ENCODE data around the gene CDH4. TPM values are rescaled to one million over a fixed set of nuclear protein-coding genes. Genes with fewer than 3 reads are reported as not detected.

Gene CDH4
- total and polyA plus RNA-seq, 5 donors from 2014 or later, result 0.07 to 0.69 (median 0.49) TPM; not detected in 1

- ATAC-seq (ENCODE audit: low read depth in 2 of 2) (no peak), DNase-seq (no peak)
- Mint-ChIP-seq H3K4me3 (no peak overlapping the region), H3K36me3 (no peaks in the 10 kb centered on the region), H3K9me3 (peaks cover 0 to 4% (median 0%) of the 10 kb centered on the region in 7 donors), H3K27me3 (peaks cover 4% of the 10 kb centered on the region), H3K27ac (no peak overlapping the region), H3K4me1 (no peaks in the 10 kb centered on the region)
- Histone ChIP-seq H3K27ac (ENCODE audit: insufficient read depth, low read length, poor library complexity, severe bottlenecking) (no peak overlapping the region), H3K27me3 (ENCODE audit: control insufficient read depth, insufficient read depth, low read length) (no peaks in the 10 kb centered on the region), H3K4me1 (ENCODE audit: control insufficient read depth, insufficient read depth, low read length, poor library complexity, severe bottlenecking) (no peaks in the 10 kb centered on the region), H3K9me3 (ENCODE audit: control insufficient read depth in 2 of 2, low read length in 2 of 2) (no peaks in the 10 kb centered on the region), H3K36me3 (ENCODE audit: control insufficient read depth, insufficient read depth, low read length) (no peaks in the 10 kb centered on the region), H3K4me3 (ENCODE audit: low read depth, low read length) (no peak overlapping the region)
Measured at GRCh38 chr20:61674121-61674520, 422.1 kb downstream of the CDH4 start.

DNA sequence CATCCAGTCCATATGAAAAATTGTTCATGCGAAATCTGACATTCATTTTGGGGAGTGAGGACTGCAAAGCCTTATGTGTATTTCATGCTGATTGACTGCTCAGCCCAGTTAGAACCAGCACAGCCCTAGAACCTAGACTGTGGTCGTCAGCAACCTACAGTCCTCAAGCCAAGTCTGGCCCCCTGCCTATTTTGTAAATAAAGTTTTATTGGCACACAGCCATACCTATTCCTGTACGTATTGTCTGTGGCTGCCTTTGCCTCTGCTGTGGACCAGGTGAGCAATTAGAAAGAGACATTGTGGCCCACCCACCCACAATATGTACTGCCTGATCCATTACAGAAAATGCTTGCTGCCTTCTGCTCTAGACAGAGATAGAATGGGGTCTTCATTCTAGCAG lies 422.6 kb downstream of the CDH4 start:
- H3K27me3 ChIP-seq (ENCODE audit: control insufficient read depth, insufficient read depth, low read length), result no peaks in the 10 kb centered on the region

GRCh38 chr20:61677928-61678327 lies 425.9 kb downstream of the CDH4 start:
- Histone ChIP-seq H3K4me1 (ENCODE audit: control insufficient read depth, insufficient read depth, low read length, poor library complexity, severe bottlenecking) (no peaks in the 10 kb centered on the region), H3K36me3 (ENCODE audit: control insufficient read depth, insufficient read depth, low read length) (no peaks in the 10 kb centered on the region), H3K27me3 (ENCODE audit: control insufficient read depth, insufficient read depth, low read length) (no peaks in the 10 kb centered on the region), H3K27ac (ENCODE audit: insufficient read depth, low read length, poor library complexity, severe bottlenecking) (no peak overlapping the region), H3K4me3 (ENCODE audit: low read depth, low read length) (no peak overlapping the region), H3K9me3 (ENCODE audit: control insufficient read depth in 2 of 2, low read length in 2 of 2) (no peaks in the 10 kb centered on the region)
- H3K9me3 Mint-ChIP-seq, result peaks cover 0 to 2% (median 0%) of the 10 kb centered on the region in 7 donors
- H3K4me3 Mint-ChIP-seq, result no peak overlapping the region
- no peaks in the 10 kb centered on the region for H3K27me3 Mint-ChIP-seq
- DNase-seq (no peak), ATAC-seq (ENCODE audit: low read depth in 2 of 2) (no peak)
- H3K27ac Mint-ChIP-seq, result no peak overlapping the region
- no peaks in the 10 kb centered on the region for H3K36me3 Mint-ChIP-seq
- no peaks in the 10 kb centered on the region for H3K4me1 Mint-ChIP-seq

More for the DNA sequence above, 422.6 kb downstream of the CDH4 start:
- Mint-ChIP-seq H3K36me3 (no peaks in the 10 kb centered on the region), H3K4me3 (no peak overlapping the region), H3K4me1 (no peaks in the 10 kb centered on the region), H3K27me3 (peaks cover 4% of the 10 kb centered on the region), H3K27ac (no peak overlapping the region), H3K9me3 (peaks cover 0 to 4% (median 0%) of the 10 kb centered on the region in 7 donors)
- Histone ChIP-seq H3K9me3 (ENCODE audit: control insufficient read depth in 2 of 2, low read length in 2 of 2) (no peaks in the 10 kb centered on the region), H3K36me3 (ENCODE audit: control insufficient read depth, insufficient read depth, low read length) (no peaks in the 10 kb centered on the region), H3K4me3 (ENCODE audit: low read depth, low read length) (no peak overlapping the region), H3K4me1 (ENCODE audit: control insufficient read depth, insufficient read depth, low read length, poor library complexity, severe bottlenecking) (no peaks in the 10 kb centered on the region), H3K27ac (ENCODE audit: insufficient read depth, low read length, poor library complexity, severe bottlenecking) (no peak overlapping the region)
- ATAC-seq (ENCODE audit: low read depth in 2 of 2), result no peak
- DNase-seq, result no peak

GRCh38 chr20:61678437-61678836 lies 426.4 kb downstream of the CDH4 start:
- no peaks in the 10 kb centered on the region for H3K4me1 ChIP-seq (ENCODE audit: control insufficient read depth, insufficient read depth, low read length, poor library complexity, severe bottlenecking)
- no peaks in the 10 kb centered on the region for H3K27me3 ChIP-seq (ENCODE audit: control insufficient read depth, insufficient read depth, low read length)
- Mint-ChIP-seq H3K27ac (no peak overlapping the region), H3K4me3 (no peak overlapping the region), H3K36me3 (no peaks in the 10 kb centered on the region), H3K4me1 (no peaks in the 10 kb centered on the region), H3K27me3 (no peaks in the 10 kb centered on the region), H3K9me3 (peaks cover 0 to 2% (median 0%) of the 10 kb centered on the region in 7 donors)
- no peaks in the 10 kb centered on the region for H3K9me3 ChIP-seq (ENCODE audit: control insufficient read depth in 2 of 2, low read length in 2 of 2)
- no peak overlapping the region for H3K4me3 ChIP-seq (ENCODE audit: low read depth, low read length)
- ATAC-seq (ENCODE audit: low read depth in 2 of 2) (no peak), DNase-seq (no peak)
- no peak overlapping the region for H3K27ac ChIP-seq (ENCODE audit: insufficient read depth, low read length, poor library complexity, severe bottlenecking)
- H3K36me3 ChIP-seq (ENCODE audit: control insufficient read depth, insufficient read depth, low read length), result no peaks in the 10 kb centered on the region

- H3K9me3 Mint-ChIP-seq, result peaks cover 0 to 2% (median 0%) of the 10 kb centered on the region in 7 donors
- no peaks in the 10 kb centered on the region for H3K4me1 Mint-ChIP-seq
- ATAC-seq (ENCODE audit: low read depth in 2 of 2), result no peak
- H3K27me3 Mint-ChIP-seq, result no peaks in the 10 kb centered on the region
- H3K4me3 ChIP-seq (ENCODE audit: low read depth, low read length), result no peak overlapping the region
- no peaks in the 10 kb centered on the region for H3K36me3 ChIP-seq (ENCODE audit: control insufficient read depth, insufficient read depth, low read length)
- H3K36me3 Mint-ChIP-seq, result no peaks in the 10 kb centered on the region
- DNase-seq, result no peak
- no peaks in the 10 kb centered on the region for H3K27me3 ChIP-seq (ENCODE audit: control insufficient read depth, insufficient read depth, low read length)
- no peak overlapping the region for H3K4me3 Mint-ChIP-seq
- H3K27ac ChIP-seq (ENCODE audit: insufficient read depth, low read length, poor library complexity, severe bottlenecking), result no peak overlapping the region
- no peak overlapping the region for H3K27ac Mint-ChIP-seq
- H3K9me3 ChIP-seq (ENCODE audit: control insufficient read depth in 2 of 2, low read length in 2 of 2), result no peaks in the 10 kb centered on the region
- no peaks in the 10 kb centered on the region for H3K4me1 ChIP-seq (ENCODE audit: control insufficient read depth, insufficient read depth, low read length, poor library complexity, severe bottlenecking)
Measured at GRCh38 chr20:61679473-61679872, 427.4 kb downstream of the CDH4 start.

DNA sequence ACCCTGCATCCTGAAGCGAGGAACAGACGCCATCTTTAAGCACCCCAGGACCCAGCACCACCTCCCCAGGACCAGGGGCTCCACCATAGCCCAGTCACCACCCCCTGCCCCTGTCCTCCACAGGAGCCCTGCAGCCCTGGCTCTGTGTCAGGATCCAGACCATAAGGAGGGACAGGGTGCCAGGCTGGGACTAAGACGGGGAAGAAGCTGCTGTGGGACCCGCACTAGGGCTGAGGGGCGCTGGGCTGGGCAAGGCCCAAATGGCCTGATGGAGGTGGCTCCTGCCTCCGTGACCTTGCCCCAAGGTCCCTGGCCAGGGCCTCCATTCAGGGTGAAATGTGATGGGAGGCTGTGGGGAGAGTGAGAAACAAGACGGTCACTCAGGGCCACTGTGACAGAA lies 428.0 kb downstream of the CDH4 start:
- no peaks in the 10 kb centered on the region for H3K36me3 ChIP-seq (ENCODE audit: control insufficient read depth, insufficient read depth, low read length)
- Mint-ChIP-seq H3K36me3 (no peaks in the 10 kb centered on the region), H3K27me3 (no peaks in the 10 kb centered on the region), H3K4me1 (no peaks in the 10 kb centered on the region), H3K27ac (no peak overlapping the region), H3K4me3 (no peak overlapping the region), H3K9me3 (peaks cover 0 to 2% (median 0%) of the 10 kb centered on the region in 7 donors)
- DNase-seq (no peak), ATAC-seq (ENCODE audit: low read depth in 2 of 2) (no peak)
- no peaks in the 10 kb centered on the region for H3K9me3 ChIP-seq (ENCODE audit: control insufficient read depth in 2 of 2, low read length in 2 of 2)
- H3K27ac ChIP-seq (ENCODE audit: insufficient read depth, low read length, poor library complexity, severe bottlenecking), result no peak overlapping the region
- no peak overlapping the region for H3K4me3 ChIP-seq (ENCODE audit: low read depth, low read length)
- H3K27me3 ChIP-seq (ENCODE audit: control insufficient read depth, insufficient read depth, low read length), result no peaks in the 10 kb centered on the region
- no peaks in the 10 kb centered on the region for H3K4me1 ChIP-seq (ENCODE audit: control insufficient read depth, insufficient read depth, low read length, poor library complexity, severe bottlenecking)

DNA sequence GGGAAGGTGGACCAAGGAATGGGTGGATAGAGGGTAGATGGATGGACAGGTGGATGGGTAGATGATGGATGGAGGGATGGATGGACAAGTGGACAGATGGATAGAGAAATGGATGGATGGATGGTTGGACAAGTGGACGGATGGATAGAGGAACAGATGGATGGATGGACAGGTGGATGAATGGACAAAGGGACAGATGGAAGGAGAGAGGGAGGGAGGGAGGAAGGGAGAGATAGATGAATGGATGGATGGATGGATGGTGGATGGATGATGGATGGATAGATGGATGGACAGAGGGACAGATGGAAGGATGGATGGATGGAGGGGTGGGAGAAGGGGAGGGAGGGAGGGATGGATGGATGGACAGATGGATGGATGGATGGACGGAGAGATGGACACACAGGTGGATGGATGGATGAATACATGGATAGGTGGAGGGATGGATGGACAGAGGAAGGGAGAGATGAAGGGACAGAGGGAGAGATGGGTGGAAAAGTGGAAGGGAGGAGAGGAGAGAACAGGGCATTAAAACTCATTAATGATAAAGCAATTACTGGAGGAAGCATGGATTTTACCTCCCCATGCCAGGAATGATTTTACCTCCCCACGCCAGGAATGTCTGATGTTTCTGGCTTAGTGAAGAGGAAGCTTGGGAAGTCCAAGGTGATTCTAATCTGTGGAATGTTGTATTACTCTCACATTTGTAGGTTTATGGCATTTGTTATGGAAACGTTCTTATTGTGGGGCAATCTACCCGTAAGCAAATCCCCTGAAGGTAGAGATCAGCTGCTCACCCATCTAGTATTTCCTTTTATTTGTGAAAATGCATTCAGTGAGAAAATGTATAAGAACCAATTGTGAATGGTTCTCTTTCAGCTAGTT lies 430.3 kb downstream of the CDH4 start:
- DNase-seq, result no peak
- Mint-ChIP-seq H3K36me3 (no peaks in the 10 kb centered on the region), H3K27ac (no peak overlapping the region), H3K4me3 (no peak overlapping the region), H3K4me1 (no peaks in the 10 kb centered on the region), H3K27me3 (no peaks in the 10 kb centered on the region), H3K9me3 (peaks cover 0 to 2% (median 0%) of the 10 kb centered on the region in 7 donors)
- Histone ChIP-seq H3K4me1 (ENCODE audit: control insufficient read depth, insufficient read depth, low read length, poor library complexity, severe bottlenecking) (no peaks in the 10 kb centered on the region), H3K27ac (ENCODE audit: insufficient read depth, low read length, poor library complexity, severe bottlenecking) (no peak overlapping the region), H3K36me3 (ENCODE audit: control insufficient read depth, insufficient read depth, low read length) (no peaks in the 10 kb centered on the region), H3K9me3 (ENCODE audit: control insufficient read depth in 2 of 2, low read length in 2 of 2) (no peaks in the 10 kb centered on the region), H3K4me3 (ENCODE audit: low read depth, low read length) (no peak overlapping the region), H3K27me3 (ENCODE audit: control insufficient read depth, insufficient read depth, low read length) (no peaks in the 10 kb centered on the region)
- ATAC-seq (ENCODE audit: low read depth in 2 of 2), result no peak

All from CD4-positive, CD25-positive, alpha-beta regulatory T cell (primary cell).